Measurements from ENCODE around the gene FHDC1.

FHDC1 gene

DNA sequence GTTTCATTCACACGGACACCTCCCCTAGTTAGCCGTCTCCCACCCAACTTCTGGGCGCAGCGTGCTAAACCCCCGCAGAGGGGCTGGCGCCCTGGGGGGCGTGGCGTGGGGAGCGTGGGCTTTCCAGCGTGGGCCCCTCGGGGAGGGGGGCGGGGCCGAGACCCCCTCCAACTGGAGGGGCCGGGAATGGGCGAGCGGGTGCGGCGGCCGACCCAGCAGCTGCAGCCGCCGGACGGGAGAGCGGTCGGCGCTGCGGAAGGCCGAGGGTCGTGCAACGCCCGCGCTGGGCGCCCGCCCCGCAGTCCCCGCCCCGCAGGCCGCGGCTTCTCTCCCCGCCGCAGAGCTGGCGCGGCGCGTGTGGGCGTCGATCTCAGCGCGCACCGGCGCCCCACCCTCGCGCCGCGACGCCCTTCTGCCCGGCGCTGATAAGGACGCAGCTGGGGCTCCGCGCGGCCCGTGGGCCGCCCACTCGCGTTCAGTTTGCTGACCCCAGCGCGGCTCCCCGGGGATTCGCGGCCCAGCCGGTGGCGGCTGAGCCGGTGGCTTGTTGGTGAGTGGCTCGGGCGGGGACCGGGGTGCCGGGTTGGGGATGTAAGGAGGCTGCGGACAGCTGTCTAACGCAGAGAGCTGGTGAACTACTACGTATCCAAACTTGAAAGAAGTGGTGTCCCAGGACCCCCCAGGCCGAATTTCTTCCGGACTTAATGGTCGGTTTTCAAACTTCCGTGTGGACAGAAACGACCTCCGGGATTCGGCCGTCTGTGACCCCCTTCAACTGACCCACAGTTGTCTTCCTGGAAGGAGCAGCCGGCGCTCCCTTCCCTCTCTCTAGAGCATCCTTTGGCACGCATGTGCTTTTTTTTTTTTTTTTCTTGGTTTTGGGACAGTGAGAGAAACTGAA lies 1.5 kb downstream of the FHDC1 start:
- peak; percentile 6 for DNase-seq

DNA sequence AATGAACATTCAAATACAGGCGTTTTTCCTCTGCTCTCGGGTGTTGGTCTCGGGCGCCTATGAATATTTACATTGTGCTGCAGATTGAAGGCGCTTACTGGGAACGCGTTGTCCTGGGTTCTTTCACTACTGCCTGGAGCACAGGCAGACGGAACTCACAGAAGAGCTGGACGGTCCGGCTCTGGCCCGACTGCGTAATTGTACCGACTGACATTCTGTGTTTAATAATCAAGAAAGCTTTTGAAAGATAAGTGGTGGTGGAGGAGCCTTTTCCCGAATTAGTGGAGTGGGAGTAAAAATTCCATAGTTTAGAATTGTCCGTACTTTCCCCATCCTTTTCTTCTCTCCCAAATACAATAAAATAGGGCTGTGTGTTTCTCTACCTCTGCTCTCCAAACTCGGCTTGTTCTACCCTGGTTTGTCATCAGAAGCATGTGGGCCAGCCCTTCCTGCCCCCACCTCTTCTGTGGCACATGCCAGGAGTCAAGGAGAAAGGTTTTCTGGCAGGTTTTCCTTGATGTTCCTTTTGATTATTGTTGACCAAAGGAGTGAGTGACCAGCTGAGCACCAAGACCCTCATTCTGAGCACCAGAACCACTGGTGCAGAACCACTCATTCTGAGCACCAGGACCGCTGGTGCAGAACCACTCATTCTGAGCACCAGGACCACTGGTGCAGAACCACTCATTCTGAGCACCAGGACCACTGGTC lies 2.3 kb downstream of the FHDC1 start:
- no peak for DNase-seq

DNA sequence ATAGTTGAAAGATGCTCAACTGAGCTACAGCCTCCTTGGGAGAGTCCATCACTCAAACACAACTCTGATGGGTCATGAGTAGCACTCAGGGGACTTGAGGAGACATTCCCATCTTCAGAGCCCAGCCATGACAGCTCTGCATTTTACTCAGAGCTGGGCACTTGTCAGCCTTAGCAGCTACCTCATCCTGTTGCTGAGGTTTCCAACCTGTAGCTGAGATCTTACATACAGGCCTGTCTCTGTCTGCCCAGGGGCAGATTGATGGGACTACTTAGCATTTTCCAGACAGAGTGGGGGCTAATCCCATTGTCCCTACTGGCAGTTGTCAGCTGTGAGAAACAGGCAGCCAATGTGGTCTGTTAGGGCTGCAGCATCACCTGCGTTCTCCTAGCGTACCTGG lies 3.5 kb downstream of the FHDC1 start:
- DNase-seq = no peak

DNA sequence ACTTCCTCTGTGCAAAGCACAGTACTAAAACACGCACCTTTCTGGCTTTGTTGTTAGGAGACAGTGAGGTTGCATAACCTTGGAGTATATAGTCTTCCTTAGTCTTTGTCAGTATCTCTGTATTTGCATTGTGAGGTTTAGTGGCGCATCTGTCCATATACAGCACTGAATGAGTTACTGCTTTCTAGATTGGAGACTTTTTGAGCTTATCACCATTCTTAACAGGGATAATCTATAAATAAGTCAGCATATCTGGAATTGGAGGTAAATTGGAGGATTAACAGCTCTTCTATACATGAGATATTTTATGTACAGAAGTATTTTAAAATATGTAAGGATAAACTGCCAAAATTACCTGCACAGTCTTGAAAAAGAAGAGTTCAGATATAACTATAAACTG lies 4.3 kb downstream of the FHDC1 start:
- DNase-seq = no peak

DNA sequence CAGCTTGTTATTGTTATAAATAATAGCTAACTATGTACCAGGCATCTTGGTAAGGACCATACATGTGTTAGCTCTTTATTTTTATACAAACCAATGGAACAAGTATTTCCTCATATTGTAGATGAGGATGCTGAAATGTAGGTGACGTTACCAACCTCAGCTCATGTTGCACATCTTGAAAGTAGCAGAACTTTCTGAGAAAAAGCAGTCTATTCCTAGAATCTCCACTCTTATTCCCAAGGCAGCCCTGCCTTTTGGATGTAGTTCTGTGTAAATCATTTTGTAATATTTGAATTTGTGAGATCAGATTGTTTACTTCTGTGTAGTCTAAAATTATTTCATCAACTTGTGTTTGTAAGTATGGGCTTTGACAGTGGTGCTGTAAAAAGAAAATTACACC lies 5.3 kb downstream of the FHDC1 start:
- DNase-seq = no peak

DNA sequence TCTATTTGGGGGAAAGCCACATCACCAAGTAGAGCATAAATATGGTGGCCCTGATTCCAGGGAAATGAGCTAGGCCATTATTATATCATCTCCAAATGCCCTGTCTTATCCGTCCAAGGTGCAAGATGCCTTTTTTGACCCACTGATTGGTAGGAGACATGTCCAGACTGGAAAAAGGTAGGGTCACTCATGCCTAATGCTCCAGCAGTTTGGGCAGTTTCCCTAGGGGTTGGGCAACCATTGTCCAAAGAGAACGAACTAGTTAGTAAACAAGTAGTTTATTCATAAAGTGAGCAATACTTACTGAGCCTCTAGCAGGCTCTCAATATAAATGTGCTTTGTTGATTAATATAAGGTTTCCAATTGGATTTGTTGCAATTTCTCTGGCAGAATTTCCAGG lies 6.2 kb downstream of the FHDC1 start:
- no peak for DNase-seq

DNA sequence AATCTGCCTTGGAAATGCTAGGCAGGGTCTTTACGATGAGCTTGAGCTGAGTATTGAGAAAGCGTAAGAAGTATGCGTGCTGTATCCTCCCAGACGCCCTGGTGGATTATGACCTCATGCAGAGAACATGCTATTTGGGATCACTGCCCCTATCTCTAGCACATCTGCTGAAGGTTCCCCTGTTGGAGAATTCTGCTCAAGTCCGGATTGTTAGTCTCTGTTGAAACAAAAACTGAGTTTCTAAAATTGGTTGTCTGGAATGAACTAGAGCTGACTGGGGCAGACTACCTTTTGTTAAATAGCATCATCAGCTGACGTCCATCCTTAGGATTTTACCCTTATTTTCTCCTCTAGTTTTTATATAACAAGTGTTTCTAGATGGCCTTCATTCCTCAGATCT lies 7.5 kb downstream of the FHDC1 start:
- no peak for DNase-seq

DNA sequence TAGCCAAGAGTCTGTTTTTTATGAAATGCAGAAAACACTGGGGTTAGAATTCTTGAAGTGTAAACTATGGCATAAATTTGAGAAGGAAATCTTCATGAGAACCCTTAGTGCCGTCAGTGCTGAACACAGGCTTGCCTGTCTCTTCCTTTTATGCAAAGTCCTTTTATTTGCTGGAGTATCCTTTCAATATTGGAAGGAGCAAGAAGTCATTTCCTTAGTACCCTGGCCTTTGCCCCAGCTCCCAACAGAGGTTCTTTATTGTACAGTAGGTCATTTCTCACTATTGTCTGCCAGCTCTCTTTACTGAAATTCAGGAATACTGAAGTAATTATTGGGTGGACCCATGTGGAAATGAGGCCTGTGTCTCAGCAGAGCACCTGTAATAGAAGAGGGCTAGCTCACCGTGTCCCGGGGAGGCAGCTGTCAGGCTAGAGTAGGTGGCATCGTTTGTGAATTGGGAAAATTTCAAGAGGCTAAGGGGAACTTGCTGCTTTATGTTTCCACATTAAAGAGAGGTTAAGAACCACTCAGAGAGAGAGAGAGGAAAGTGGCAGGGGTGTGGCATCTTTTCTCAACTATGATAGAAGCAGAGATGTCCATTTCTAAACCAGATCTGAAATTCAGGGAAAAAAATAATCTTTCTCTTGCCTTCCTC lies 8.7 kb downstream of the FHDC1 start:
- no peak for DNase-seq

DNA sequence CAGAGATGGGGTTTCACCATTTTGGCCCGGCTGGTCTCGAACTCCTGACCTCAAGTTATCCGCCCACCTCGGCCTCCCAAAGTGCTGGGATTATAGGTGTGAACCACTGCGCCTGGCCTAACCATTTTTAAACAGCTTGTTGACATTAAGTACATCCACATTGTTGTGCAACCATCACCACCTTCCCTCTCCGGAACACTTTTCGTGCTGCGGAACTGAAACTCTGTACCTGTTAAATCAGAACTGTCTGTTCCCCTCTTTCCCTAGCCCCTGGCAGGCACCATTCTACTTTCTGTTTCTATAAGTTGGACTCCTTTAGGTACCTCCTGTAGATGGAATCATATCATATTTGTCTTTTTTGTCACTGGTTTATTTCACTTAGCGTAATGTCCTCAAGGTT lies 9.5 kb downstream of the FHDC1 start:
- DNase-seq = no peak

DNA sequence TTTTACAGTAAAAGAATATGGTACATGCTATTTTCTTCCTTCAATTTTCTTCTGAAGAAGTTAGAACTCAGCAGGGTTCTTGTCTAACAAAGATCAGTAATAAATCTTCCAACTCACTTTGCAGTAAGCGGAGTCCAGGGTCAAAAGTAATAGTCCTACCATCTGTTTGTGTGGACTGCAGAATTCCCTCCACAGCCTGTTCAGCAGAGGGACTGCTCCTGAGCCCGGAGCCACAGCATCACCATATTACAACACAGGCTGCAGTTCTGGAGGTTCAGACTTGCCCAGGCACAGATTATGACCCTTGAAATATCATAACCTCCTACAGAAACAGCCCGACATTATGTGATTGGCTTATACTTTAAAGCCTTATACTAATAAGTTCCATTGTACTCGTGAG lies 10.3 kb downstream of the FHDC1 start:
- DNase-seq = peak; percentile 52

DNA sequence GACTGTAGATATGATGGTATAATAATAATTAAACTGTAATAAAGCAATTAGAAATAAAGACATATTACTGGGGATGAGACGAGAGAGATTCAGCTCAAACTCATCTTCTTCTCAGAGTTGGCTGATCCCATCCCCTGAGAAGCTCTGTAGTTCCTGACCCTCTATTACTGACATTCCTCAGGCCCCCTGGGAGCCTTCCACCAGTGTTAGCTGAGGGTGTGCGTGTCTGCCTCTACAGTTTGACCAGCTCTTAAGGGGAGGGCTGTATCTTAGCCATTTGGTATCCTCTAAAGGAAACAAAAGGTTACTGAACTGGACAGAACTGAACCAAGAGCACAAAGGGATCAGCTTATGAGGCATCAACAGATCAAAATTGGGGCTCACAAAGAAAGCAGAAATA lies 11.2 kb downstream of the FHDC1 start:
- no peak for DNase-seq

DNA sequence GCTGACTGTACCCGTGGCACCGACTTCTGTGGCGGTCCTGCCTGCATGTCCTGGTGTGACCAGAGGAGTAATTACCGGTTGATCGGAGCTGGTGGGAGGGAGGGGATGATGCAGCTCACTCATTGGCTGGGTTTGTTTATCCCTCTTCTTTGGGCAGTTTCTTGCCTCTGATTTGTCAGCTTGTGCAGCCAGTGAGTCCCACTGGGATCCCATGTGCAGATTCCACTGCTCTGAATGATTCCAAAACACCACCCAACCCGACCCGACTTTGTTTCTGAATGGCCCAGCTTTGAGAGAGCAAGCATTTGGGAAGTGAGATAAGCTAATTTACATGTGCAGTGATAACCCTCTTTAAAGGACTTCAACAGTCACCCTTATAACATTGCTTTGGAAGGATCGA lies 13.8 kb downstream of the FHDC1 start:
- DNase-seq = no peak

DNA sequence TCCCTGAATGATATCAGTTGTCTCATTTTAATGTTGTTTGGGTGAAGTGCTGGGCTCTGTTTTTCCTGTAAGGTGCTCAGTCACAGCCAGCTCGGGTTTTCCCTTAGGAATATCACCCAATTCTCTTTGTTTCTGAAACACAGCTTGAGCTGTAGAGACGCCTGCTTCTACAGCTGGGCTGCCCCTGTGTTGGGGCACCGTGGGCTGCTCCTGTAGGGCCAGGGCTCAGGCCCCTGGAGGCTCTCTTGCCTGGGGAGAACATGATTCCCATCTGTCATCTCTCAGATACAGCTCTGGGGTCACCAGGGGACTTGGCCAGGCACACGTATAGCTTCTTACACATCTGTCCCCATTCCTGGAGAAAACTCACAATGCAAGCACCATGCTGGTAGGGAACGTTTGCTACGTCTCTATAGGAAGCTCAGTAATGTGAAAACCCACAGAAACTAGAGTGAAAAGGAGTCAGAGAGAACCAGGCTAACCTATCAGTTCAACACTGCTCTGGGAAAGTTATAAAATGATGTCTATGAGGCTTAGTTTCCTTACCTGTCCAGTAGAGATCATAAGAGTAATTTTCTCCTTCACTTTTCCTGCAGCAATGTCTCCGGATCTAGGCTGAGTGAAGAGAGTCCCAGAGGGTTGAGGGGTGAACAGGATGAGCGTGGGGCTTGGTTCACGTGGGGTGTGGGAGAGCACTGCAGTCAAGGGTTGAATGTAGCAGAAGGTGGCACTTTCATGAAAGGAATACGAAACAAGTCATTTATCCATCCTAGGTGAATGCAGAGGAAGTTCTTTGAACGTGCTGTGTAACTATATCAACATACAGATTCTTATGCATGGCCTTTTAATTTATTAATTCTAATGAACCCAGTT lies 14.5 kb downstream of the FHDC1 start:
- no peak for DNase-seq

DNA sequence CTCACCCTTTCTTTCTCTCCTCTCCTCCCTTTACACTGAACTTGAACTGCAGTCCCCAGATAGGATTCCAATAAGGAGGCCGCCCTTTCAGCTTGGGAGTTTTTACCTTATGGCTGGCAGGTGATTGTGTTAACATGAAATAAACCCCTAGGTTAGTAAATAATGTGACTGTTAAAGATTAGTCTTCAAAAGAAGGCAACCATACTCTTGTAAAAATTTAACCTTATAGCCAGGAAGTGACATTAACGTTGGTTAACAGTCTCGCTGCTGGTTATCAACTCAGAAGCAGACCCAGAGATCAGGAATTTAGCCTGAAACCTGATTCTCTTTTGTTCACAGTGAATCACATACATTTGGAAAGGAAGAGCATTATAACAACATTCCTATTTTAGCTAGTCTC lies 15.2 kb downstream of the FHDC1 start:
- DNase-seq = no peak

DNA sequence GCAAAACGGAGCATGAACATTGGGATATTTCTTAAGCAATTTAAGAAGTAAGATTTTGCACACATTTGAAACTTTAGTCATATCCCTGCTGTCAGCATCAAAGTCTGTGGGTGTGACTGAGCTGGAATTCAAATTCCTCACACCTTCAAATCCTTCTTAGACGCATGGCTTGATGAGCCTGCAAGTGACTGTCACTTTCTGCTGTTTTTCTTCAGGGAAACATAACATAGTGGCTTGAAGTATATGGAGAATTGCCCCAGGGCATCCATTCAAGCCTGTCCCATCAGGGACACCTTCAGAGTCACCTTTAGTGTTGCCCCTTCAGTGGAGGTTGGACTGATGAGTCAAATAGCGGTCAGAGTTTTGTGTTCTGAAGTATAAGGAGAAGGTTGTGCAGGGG lies 17.4 kb downstream of the FHDC1 start:
- no peak for DNase-seq

DNA sequence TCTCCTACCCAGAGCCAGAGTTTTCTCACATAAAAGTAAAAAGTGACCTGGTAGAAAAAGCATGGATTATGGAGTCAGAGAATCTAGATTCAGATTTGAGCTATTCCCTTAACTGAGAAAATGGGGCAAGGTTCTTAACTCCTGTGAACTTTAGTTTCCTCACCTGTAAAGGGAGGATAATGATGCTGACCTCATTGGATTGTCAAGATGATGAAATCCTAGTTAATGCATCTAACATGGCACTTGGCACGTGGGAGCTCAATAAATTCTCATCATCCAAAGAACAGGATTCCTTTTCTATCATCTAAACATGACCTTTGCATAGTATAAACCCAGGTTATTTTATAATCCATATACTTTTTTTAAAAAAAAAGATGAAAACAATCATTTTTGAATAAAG lies 18.6 kb downstream of the FHDC1 start:
- no peak for DNase-seq

DNA sequence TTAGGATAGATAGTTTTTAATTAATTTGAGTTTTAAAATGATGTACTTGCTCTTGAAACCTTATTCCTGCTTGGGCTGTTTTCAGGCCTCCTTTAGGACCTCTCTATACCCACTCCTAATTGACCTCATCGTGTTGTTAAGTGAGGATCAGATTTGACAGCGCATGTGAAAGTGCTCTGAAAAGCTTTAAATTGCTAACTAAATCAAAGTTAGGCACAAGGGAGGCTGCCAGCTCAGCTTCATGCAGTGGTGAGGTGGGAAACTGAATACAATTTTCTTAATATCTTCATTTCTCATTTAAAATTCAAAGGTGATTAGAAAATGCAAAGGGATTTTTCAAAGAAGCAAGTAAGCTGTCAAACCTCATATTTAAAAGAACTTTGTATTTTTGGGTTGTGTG lies 20.0 kb downstream of the FHDC1 start:
- no peak for DNase-seq

DNA sequence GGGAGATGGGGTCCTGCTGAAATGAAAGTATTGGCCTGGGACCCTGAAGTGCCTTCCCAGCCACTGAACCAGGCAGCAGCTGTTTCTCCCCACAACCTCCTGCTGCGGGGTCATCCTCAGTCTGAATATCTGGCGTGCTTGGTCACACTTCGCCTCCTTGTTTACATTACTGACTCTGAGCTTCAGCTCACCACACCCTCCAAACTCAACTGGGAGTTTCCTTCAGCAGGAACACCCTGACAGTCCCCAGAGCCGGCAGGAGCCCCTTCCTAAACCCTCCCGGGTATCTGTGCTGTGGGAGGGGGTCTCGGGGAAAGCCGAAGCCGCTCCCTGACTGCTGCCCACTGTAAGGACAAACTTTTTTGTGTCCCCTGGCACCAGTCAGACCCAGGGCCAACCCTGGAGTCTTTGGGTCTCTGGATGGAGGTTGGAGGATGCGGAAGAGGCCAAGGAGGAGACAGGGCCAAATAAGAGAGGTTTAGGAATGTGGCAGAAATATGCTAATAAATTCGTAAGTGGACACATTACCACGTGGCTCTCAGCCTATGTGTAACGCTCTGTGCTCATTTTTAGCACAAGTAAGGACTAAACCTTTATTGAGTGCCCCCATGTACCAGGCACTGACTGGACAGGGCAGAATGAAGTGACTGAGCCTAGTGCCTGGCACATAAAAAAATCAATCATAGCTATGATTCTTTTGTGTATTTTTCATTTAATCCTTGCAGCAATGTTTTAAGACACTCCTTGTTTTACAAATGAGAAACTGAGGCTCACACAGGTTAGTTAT lies 20.7 kb downstream of the FHDC1 start:
- no peak for DNase-seq

DNA sequence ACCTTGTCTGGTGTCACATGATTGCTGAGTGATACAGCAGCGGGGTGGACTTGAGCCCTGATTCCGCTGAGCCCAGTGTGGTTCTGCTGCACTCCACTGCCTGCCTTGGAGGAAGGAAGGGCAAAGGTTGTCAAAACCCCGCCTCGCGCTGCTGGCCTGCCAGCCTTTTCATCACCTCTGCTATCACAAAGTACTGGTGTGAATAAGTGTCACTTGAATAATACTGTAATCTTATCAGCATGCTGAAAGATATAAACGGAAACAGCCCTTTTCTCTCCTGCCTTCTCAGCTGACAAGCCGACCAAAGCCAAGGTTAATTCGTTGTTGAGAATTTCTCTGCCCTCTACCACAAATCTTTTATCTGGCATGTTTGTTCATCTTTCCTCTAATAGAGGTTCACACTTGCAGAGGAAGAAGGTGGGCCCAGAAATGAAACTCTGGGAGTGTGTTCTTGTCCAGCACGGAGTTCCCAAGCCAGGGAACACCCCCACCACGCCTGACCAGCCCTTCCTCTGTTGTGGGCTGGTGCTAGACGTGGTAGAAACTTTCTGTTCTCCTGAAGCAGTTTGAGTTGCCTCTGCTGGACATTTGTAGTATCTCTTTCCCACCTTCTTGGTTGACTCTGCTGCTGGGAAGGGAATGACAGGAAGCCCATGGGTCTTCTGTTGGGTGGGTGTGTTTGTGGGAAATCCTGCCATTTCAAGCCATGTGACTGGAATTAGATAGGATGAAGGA lies 21.5 kb downstream of the FHDC1 start:
- no peak for DNase-seq

DNA sequence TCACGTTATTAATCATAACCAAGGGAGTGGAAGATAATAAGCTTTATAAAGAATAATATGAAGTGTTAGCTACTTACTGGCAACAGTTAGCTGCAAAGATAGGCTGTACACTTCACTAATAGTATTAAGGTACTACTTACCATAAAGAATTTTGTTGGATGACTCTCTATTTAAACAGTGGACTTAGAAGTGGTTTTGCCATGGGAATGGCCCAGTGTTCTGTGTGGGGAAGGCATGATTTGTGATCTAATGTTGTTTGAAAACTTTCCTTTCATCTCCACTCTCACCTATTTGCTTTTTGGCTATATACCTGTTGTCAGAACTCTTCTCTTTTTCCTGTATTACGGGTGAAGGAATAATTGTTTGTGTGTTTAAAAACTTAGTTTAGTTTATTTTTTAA lies 23.0 kb downstream of the FHDC1 start:
- DNase-seq = no peak

DNA sequence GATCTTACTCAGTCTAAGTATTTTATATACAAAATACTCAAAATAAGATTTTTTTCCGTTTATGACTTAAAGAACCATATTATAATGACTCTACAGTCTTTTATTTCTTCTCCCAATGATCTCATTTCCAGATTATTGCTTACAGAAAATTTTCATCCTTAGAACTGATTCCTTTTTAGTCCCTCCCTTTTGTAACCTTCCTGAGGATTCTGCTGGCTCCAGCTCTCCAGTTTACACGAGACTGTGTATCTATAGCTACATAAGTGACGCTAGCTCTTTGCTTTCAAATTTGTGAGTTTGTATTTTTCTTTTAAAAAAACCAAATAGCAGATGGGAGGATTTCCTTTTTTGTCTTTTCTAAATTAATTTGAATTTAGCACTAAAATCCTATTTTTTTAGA lies 24.0 kb downstream of the FHDC1 start:
- no peak for DNase-seq
